PC-9 (cell line): ENCODE measurements around the gene HOXA5. TPM values are rescaled to one million over a fixed set of nuclear protein-coding genes. Genes with fewer than 3 reads are reported as not detected.

Experiments used
- BruUV-seq: library from RNA; stranded (reverse); fragments of 400-500 nt; replicated peaks from 2 replicates; lab custom pipeline; 2021; lab: Mats Ljungman, UMichigan
- CTCF ChIA-PET: fragments of 300-600 bp; sonication (Branson Sonifier 250); formaldehyde crosslinking; loops from one replicate; lab custom pipeline; 2022; ENCODE audit warnings: antibody characterized with exemption; lab: Charles Lee
- POLR2A ChIA-PET: fragments of 300-600 bp; sonication (Branson Sonifier 250); formaldehyde crosslinking; loops from one replicate; lab custom pipeline; 2022; ENCODE audit warnings: antibody characterized with exemption; ENCODE audit not compliant: unreplicated experiment; lab: Charles Lee
- DNase-seq, 2 experiments: peaks; one replicate each; pipeline versions ENCODE4 v3.0.0 to v3.0.0-alpha.2; 2015 to 2022; ENCODE audit warnings: mixed read lengths in 1 of 2
- H2AFZ ChIP-seq: fragments of 200-600 bp; sonication (generic); 2 replicates; pipeline ENCODE4 v1.8.1; 2017; ENCODE audit warnings: antibody characterized with exemption
- H3F3A ChIP-seq: fragments of 200-600 bp; sonication (generic); 2 replicates; pipeline ENCODE4 v1.8.1; 2017; ENCODE audit warnings: antibody characterized with exemption, mild to moderate bottlenecking, low read depth; ENCODE audit not compliant: insufficient read depth
- H3K27ac ChIP-seq: fragments of 200-600 bp; sonication (generic); 2 replicates; pipeline ENCODE4 v1.6.1; 2016; ENCODE audit warnings: mixed run types
- H3K27me3 ChIP-seq: fragments of 200-600 bp; sonication (generic); 2 replicates; pipeline ENCODE4 v1.6.1; 2016; ENCODE audit warnings: low read depth, mixed run types; ENCODE audit not compliant: insufficient read depth
- H3K36me3 ChIP-seq: fragments of 200-600 bp; sonication (generic); 2 replicates; pipeline ENCODE4 v1.6.1; 2016; ENCODE audit warnings: low read depth, mixed run types
- H3K4me1 ChIP-seq: fragments of 200-600 bp; sonication (generic); replicated peaks from 2 replicates; pipeline ENCODE4 v1.6.1; 2016; ENCODE audit warnings: mixed run types; ENCODE audit not compliant: insufficient read depth
- H3K4me2 ChIP-seq: fragments of 200-600 bp; sonication (generic); 2 replicates; pipeline ENCODE4 v1.6.1; 2017; ENCODE audit warnings: mixed run types
- H3K4me3 ChIP-seq: fragments of 200-600 bp; sonication (generic); 2 replicates; pipeline ENCODE4 v1.6.1; 2016; ENCODE audit warnings: mixed run types
- H3K79me2 ChIP-seq: fragments of 200-600 bp; sonication (generic); 2 replicates; pipeline ENCODE4 v1.6.1; 2017; ENCODE audit warnings: low read depth, mixed run types
- H3K9me2 ChIP-seq: fragments of 200-600 bp; sonication (generic); 2 replicates; pipeline ENCODE4 v1.8.1; 2017; ENCODE audit warnings: mild to moderate bottlenecking; ENCODE audit not compliant: insufficient read depth
- H3K9me3 ChIP-seq: fragments of 200-600 bp; sonication (generic); 2 replicates; pipeline ENCODE4 v1.8.1; 2016; ENCODE audit warnings: low read depth; ENCODE audit not compliant: insufficient read depth
- H4K20me1 ChIP-seq: fragments of 200-600 bp; sonication (generic); 2 replicates; pipeline ENCODE4 v1.8.1; 2017; ENCODE audit not compliant: insufficient read depth
- CTCF ChIP-seq: fragments of 200-600 bp; sonication (generic); conservative IDR thresholded peaks from 2 replicates; pipeline ENCODE4 v1.6.1; 2017; ENCODE audit warnings: mixed run types, antibody characterized with exemption, mild to moderate bottlenecking, moderate library complexity
- EZH2 ChIP-seq: fragments of 200-600 bp; sonication (generic); IDR thresholded peaks from 2 replicates; pipeline ENCODE4 v1.8.0; 2017; ENCODE audit warnings: antibody characterized with exemption, low read depth
- intact Hi-C: fragments of 100-400 bp; cut with micrococcal nuclease; formaldehyde crosslinking; loops from one replicate; pipeline ENCODE4 v1.10.0; 2022; ENCODE audit not compliant: unreplicated experiment
- total RNA-seq: library from RNA; stranded (reverse); gene quantifications from 2 replicates; pipeline ENCODE4 v1.2.3, GENCODE V29; 2021

The HOXA5 gene
- total RNA-seq, 1 experiment from 2014 or later: 1.0 TPM

DNA sequence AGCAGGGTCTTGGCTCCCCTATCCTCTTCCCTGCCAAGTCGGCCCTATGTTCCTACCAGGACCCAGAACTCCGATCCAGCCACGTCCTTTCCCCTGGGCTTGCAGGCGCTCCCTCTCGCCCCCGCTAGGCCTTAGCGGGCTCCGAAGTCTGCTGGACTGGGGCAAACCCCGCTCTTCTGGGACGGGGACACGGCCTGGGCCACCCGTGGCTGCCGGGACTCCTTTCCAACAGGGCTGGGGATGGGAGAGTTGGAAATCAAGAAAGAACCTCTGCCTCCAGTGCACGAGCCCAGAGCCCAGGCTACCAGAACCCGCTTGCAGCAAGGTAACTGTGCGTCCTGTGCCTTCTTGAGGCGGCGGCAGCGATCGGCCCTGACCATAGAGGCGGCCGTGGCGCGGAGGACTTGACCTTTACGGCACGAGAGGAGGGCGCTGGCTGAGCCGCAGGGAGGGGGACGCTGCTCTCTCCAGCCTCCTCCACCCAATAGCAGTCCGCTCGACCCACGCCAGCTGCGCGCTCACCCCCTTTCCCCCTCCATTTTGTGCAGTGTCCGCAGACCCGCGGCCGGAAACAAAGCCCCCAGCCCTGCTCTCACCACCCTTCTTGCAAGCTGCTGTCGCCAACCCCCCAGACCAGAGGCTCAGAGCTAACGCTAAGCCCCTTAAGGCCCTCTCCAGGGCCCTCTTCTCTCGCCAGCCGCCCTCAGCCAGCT, 48.5 kb upstream of the HOXA5 start:
- no peak overlapping the region for H3K27ac ChIP-seq
- no peak overlapping the region for H3K4me3 ChIP-seq
- no peak overlapping the region for H2AFZ ChIP-seq
- CTCF ChIA-PET: no interaction called here
- H3K79me2 ChIP-seq: no peaks in the 10 kb centered on the region
- H3K9me2 ChIP-seq: no peaks in the 10 kb centered on the region
- no peak for TF ChIP-seq EZH2
- peaks cover 12% of the 10 kb centered on the region for H3F3A ChIP-seq
- H3K36me3 ChIP-seq: no peaks in the 10 kb centered on the region
- intact Hi-C loops: loop anchor here (10.0 kb wide), 2 partner anchors 553 to 1663 kb away; partner anchors contain the start of gene TAX1BP1
- no peaks in the 10 kb centered on the region for H4K20me1 ChIP-seq
- DNase-seq: no peak
- no peaks in the 10 kb centered on the region for H3K27me3 ChIP-seq
- no TSS peak for BruUV-seq
- H3K9me3 ChIP-seq: no peaks in the 10 kb centered on the region
- POLR2A ChIA-PET: interaction anchor here (0.6 kb wide), 1 partner anchor 549 kb away, joined by 8 read pairs; no protein-coding TSS in a partner anchor
- no peaks in the 10 kb centered on the region for H3K4me1 ChIP-seq
- H3K4me2 ChIP-seq: no peak overlapping the region

DNA sequence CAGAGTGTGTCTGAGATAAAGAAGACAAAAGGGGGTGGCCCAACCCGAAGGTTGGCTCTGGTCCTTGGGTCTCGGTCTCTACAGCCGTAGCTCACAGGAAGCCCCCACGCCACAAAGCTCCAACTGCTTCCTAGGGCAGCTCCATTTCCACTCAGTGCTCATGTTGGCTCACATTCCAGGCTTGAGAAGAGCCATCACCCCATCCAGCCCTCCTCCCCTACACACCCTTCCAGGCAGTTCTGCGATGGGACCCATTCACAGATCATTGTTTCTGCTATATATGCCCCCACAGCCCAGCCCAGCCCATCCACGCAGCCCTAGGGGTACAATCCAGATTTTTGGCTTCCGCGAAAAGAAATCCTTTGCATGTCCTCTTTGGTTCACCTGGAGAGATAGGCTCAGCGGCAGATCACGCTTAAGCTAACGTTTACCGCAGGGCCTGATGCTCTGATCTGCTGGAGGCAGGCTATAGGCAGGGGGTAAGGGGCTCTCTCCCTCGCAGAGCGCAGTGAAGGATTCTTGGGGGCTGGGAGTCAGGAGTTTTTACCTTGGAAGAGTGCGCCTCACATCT, 47.8 kb upstream of the HOXA5 start:
- Histone ChIP-seq H3K27me3 (no peaks in the 10 kb centered on the region), H3K27ac (no peak overlapping the region), H3K79me2 (no peaks in the 10 kb centered on the region), H3K36me3 (no peaks in the 10 kb centered on the region), H3K4me3 (no peak overlapping the region), H2AFZ (no peak overlapping the region), H4K20me1 (no peaks in the 10 kb centered on the region), H3K9me2 (no peaks in the 10 kb centered on the region), H3K9me3 (no peaks in the 10 kb centered on the region), H3F3A (peaks cover 13% of the 10 kb centered on the region), H3K4me2 (no peak overlapping the region), H3K4me1 (no peaks in the 10 kb centered on the region)
- DNase-seq: no peak
- ChIA-PET POLR2A (no interaction called here), CTCF (interaction anchor here (0.6 kb wide), 1 partner anchor 781 kb away, joined by 3 read pairs; no protein-coding TSS in a partner anchor)
- intact Hi-C loops: loop anchor here (10.0 kb wide), 2 partner anchors 554 to 1664 kb away; partner anchors contain the start of gene TAX1BP1
- BruUV-seq: no TSS peak
- no peak for TF ChIP-seq CTCF
- no peak for TF ChIP-seq EZH2

- POLR2A ChIA-PET: interaction anchor here (0.5 kb wide), 1 partner anchor 585 kb away, joined by 3 read pairs; no protein-coding TSS in a partner anchor
- Histone ChIP-seq H3K9me3 (no peaks in the 10 kb centered on the region), H3K79me2 (no peaks in the 10 kb centered on the region), H3K9me2 (no peaks in the 10 kb centered on the region), H3K4me2 (no peak overlapping the region), H4K20me1 (no peaks in the 10 kb centered on the region), H3K4me3 (no peak overlapping the region), H3K27ac (no peak overlapping the region), H3K4me1 (no peaks in the 10 kb centered on the region), H3F3A (peaks cover 24% of the 10 kb centered on the region), H3K27me3 (no peaks in the 10 kb centered on the region), H3K36me3 (no peaks in the 10 kb centered on the region), H2AFZ (no peak overlapping the region)
- CTCF ChIA-PET: no interaction called here
- TF ChIP-seq CTCF (no peak), EZH2 (no peak)
- no peak for DNase-seq
- BruUV-seq: no TSS peak
- intact Hi-C loops: loop anchor here (10.0 kb wide), 2 partner anchors 555 to 1665 kb away; partner anchors contain the start of gene TAX1BP1
These were observed 46.7 kb upstream of the HOXA5 start for GRCh38 chr7:27189997-27190748.
